ENCODE results near the gene KCNH8.

GRCh38 chr3:19527746-19528145, 379.4 kb downstream of the KCNH8 start:
- TF ChIP-seq CTCF (conservative IDR thresholded peaks at IDR 0.05 in 1 of 2, IDR thresholded peaks at IDR 0.05 in 1 of 2; ENCODE audit: low read depth in 1 of 2, low read length in 2 of 2) (no peak), EZH2 (IDR thresholded peaks at IDR 0.05; ENCODE audit: low read length, missing control alignments) (no peak)

All from fibroblast of lung (primary cell).